CD4-positive, alpha-beta T cell (primary cell): ENCODE measurements around the gene TOMM7. TPM values are rescaled to one million over a fixed set of nuclear protein-coding genes. Genes with fewer than 3 reads are reported as not detected.

Experiments used
- ATAC-seq: fragments of 200-7000 bp; cut with Tn5 transposase; one replicate; pipeline ENCODE4 v1.10.0; 2022; ENCODE audit warnings: mild to moderate bottlenecking; ENCODE audit not compliant: poor library complexity
- CTCF ChIA-PET: fragments of 350-600 bp; sonication (Branson Sonifier 250); formaldehyde crosslinking; loops from one replicate; lab custom pipeline; 2021; ENCODE audit warnings: antibody characterized with exemption, inconsistent platforms; lab: Charles Lee
- POLR2A ChIA-PET: fragments of 350-600 bp; sonication (Branson Sonifier 250); formaldehyde crosslinking; loops from one replicate; lab custom pipeline; 2021; ENCODE audit warnings: antibody characterized with exemption, inconsistent platforms; lab: Charles Lee
- DNase-seq, 14 experiments: peaks; one replicate each; pipeline ENCODE4 v3.0.0-alpha.2; 2013 to 2020; ENCODE audit warnings: mixed read lengths in 2 of 14
- H3K27ac ChIP-seq, 2 donors: one replicate each; pipeline versions ENCODE4 v1.5.1 to v1.7.0; 2013; ENCODE audit warnings: low read length in 2 of 2, low read depth in 1 of 2, mild to moderate bottlenecking in 1 of 2
- H3K27me3 ChIP-seq, 2 experiments: 1 replicate in 1 of 2; 2 replicates in 1 of 2; pipeline versions ENCODE4 v1.6.1 to v1.7.0; 2013; ENCODE audit warnings: low read length in 2 of 2, control low read depth in 1 of 2, mild to moderate bottlenecking in 1 of 2, moderate library complexity in 1 of 2; ENCODE audit not compliant: insufficient read depth in 2 of 2, control insufficient read depth in 1 of 2
- H3K36me3 ChIP-seq: one replicate; pipeline ENCODE4 v1.6.1; 2013; ENCODE audit warnings: low read length, control low read depth; ENCODE audit not compliant: insufficient read depth
- H3K4me1 ChIP-seq: one replicate; pipeline ENCODE4 v1.6.1; 2013; ENCODE audit warnings: low read length, control low read depth; ENCODE audit not compliant: insufficient read depth
- H3K4me3 ChIP-seq: one replicate; pipeline ENCODE4 v1.5.1; 2013; ENCODE audit warnings: mild to moderate bottlenecking, low read length, moderate library complexity
- H3K9me3 ChIP-seq, 2 experiments: 1 replicate in 1 of 2; 2 replicates in 1 of 2; pipeline versions ENCODE4 v1.6.1 to v1.7.0; 2013; ENCODE audit warnings: low read length in 2 of 2, mild to moderate bottlenecking in 2 of 2, control low read depth in 1 of 2, moderate library complexity in 1 of 2; ENCODE audit not compliant: control insufficient read depth in 1 of 2, insufficient read depth in 1 of 2
- H3K27ac Mint-ChIP-seq: one replicate; pipeline ENCODE4 v1.8.0; 2020; ENCODE audit warnings: mixed read lengths
- H3K27me3 Mint-ChIP-seq: one replicate; pipeline ENCODE4 v1.8.0; 2021; ENCODE audit warnings: mixed read lengths
- H3K36me3 Mint-ChIP-seq: one replicate; pipeline ENCODE4 v1.8.0; 2021; ENCODE audit warnings: low read depth, mixed read lengths
- H3K4me1 Mint-ChIP-seq: one replicate; pipeline ENCODE4 v1.8.0; 2021; ENCODE audit warnings: low read depth, mixed read lengths
- H3K4me3 Mint-ChIP-seq: one replicate; pipeline ENCODE4 v1.8.0; 2020; ENCODE audit warnings: mild to moderate bottlenecking, mixed read lengths
- H3K9me3 Mint-ChIP-seq: one replicate; pipeline ENCODE4 v1.8.0; 2020; ENCODE audit warnings: mixed read lengths
- CTCF ChIP-seq: fragments of 200-600 bp; IDR thresholded peaks from one replicate; pipeline ENCODE4 v1.8.0; 2022; ENCODE audit warnings: antibody characterized with exemption, mild to moderate bottlenecking
- intact Hi-C, 2 experiments: fragments of 100-400 bp; cut with DNase I in 1 of 2; cut with micrococcal nuclease in 1 of 2; formaldehyde crosslinking; loops; one replicate each; pipeline versions ENCODE4 v1.15.1 to v1.9.0; 2023 to 2025; cut with DNase I, micrococcal nuclease
- total RNA-seq, 174 experiments: library from RNA in 2 of 174; stranded (reverse) in 2 of 174; gene quantifications; one replicate each; pipeline ENCODE4 v1.2.3 and lab custom pipeline; 2021 to 2026

The TOMM7 gene
- total RNA-seq, 2 experiments from 2014 or later, result 503 to 549 TPM

GRCh38 chr7:22824760-22825159, 2.1 kb upstream of the TOMM7 start:
- H3K27ac ChIP-seq, result no peak overlapping the region
- H3K4me1 ChIP-seq, result peaks cover 28% of the 10 kb centered on the region
- no peaks in the 10 kb centered on the region for H3K9me3 Mint-ChIP-seq
- no peaks in the 10 kb centered on the region for H3K9me3 ChIP-seq
- H3K36me3 ChIP-seq, result no peaks in the 10 kb centered on the region
- ATAC-seq (no peak), DNase-seq (no peak)
- H3K27me3 ChIP-seq, result no peaks in the 10 kb centered on the region
- H3K4me3 Mint-ChIP-seq, result no peak overlapping the region
- H3K36me3 Mint-ChIP-seq, result peaks cover 19% of the 10 kb centered on the region
- no peak overlapping the region for H3K27ac Mint-ChIP-seq
- ChIA-PET POLR2A (interaction anchor here (0.6 kb wide), 1 partner anchor 381 kb away, joined by 3 read pairs; no protein-coding TSS in a partner anchor), CTCF (interaction anchor here (1.1 kb wide), 1 partner anchor 10 kb away, joined by 3 read pairs; no protein-coding TSS in a partner anchor)
- H3K27me3 Mint-ChIP-seq, result peaks cover 15% of the 10 kb centered on the region
- no peak for TF ChIP-seq CTCF
- H3K4me1 Mint-ChIP-seq, result peaks cover 33% of the 10 kb centered on the region
- H3K4me3 ChIP-seq, result no peak overlapping the region
- intact Hi-C loops, result loop anchor here (2.0 to 10.0 kb wide), 3 partner anchors 188 to 1750 kb away; partner anchors contain the start of genes HYCC1 (in 1 of the 2) and PALS2 (in 1 of the 2)

GRCh38 chr7:22823142-22823497, 471 bp upstream of the TOMM7 start:
- Mint-ChIP-seq H3K9me3 (no peaks in the 10 kb centered on the region), H3K4me3 (peak overlapping the region; percentile 98), H3K4me1 (peaks cover 44% of the 10 kb centered on the region), H3K36me3 (peaks cover 26% of the 10 kb centered on the region), H3K27me3 (peaks cover 15% of the 10 kb centered on the region), H3K27ac (peak overlapping the region; percentile 92)
- TF ChIP-seq CTCF, result no peak
- CTCF ChIA-PET, result interaction anchor here (1.1 to 1.9 kb wide), 2 partner anchors 33 to 232 kb away, joined by 3 to 4 read pairs; no protein-coding TSS in a partner anchor
- POLR2A ChIA-PET, result interaction anchor here (0.7 to 1.6 kb wide), 2 partner anchors 33 to 283 kb away, joined by 3 to 5 read pairs; partner anchors contain the start of gene KLHL7
- Histone ChIP-seq H3K4me3 (peak overlapping the region; percentile 65), H3K27me3 (no peaks in the 10 kb centered on the region), H3K4me1 (peaks cover 28% of the 10 kb centered on the region), H3K36me3 (peaks cover under 1% of the 10 kb centered on the region), H3K9me3 (no peaks in the 10 kb centered on the region), H3K27ac (peak overlapping the region in 1 of 2 donors; percentile 42)
- DNase-seq (peak in 1 of 14 experiments; percentile 24), ATAC-seq (no peak)
- intact Hi-C loops, result loop anchor here (2.0 to 10.0 kb wide), 6 partner anchors 32 to 1752 kb away; partner anchors contain the start of genes HYCC1 (in 1 of the 2) and PALS2 (in 1 of the 2)

GRCh38 chr7:22821702-22822485, 755 bp downstream of the TOMM7 start:
- intact Hi-C loops, result loop anchor here (2.0 to 10.0 kb wide), 6 partner anchors 33 to 1753 kb away; partner anchors contain the start of genes HYCC1 (in 1 of the 2) and PALS2 (in 1 of the 2)
- no peak for TF ChIP-seq CTCF
- Histone ChIP-seq H3K4me3 (peak overlapping the region; percentile 65), H3K4me1 (peaks cover 28% of the 10 kb centered on the region), H3K9me3 (no peaks in the 10 kb centered on the region), H3K36me3 (peaks cover 12% of the 10 kb centered on the region), H3K27ac (peak overlapping the region; percentile 46 to 66), H3K27me3 (no peaks in the 10 kb centered on the region)
- peaks cover 38% of the 10 kb centered on the region for H3K36me3 Mint-ChIP-seq
- ATAC-seq (peak; percentile 5), DNase-seq (peak in 5 of 14 experiments; percentile 9 to 36 (median 11))
- POLR2A ChIA-PET, result interaction anchor here (1.6 kb wide), 1 partner anchor 284 kb away, joined by 5 read pairs; the partner anchor contains the start of gene KLHL7
- H3K27me3 Mint-ChIP-seq, result peaks cover 10% of the 10 kb centered on the region
- H3K4me3 Mint-ChIP-seq, result peak overlapping the region; percentile 98
- H3K27ac Mint-ChIP-seq, result peak overlapping the region; percentile 92
- no peaks in the 10 kb centered on the region for H3K9me3 Mint-ChIP-seq
- peaks cover 56% of the 10 kb centered on the region for H3K4me1 Mint-ChIP-seq
- CTCF ChIA-PET, result interaction anchor here (1.3 to 1.9 kb wide), 2 partner anchors 34 kb away, joined by 3 to 4 read pairs; no protein-coding TSS in a partner anchor
